Activated CD4-positive, alpha-beta T cell treated with anti-CD3 and anti-CD28 coated beads, Interleukin-2, amount 50 U/mL, for 4 hours (primary cell): ENCODE results near the gene SLC12A8.
A peak's percentile ranks its signal among the peaks of the same experiment; 100 is the strongest.

Source experiments
- DNase-seq, 2 experiments: peaks; one replicate each; pipeline ENCODE4 v3.0.0-alpha.2; 2020

Gene SLC12A8

GRCh38 chr3:125151442-125151817, 61.1 kb downstream of the SLC12A8 start:
- DNase-seq: no peak

DNA sequence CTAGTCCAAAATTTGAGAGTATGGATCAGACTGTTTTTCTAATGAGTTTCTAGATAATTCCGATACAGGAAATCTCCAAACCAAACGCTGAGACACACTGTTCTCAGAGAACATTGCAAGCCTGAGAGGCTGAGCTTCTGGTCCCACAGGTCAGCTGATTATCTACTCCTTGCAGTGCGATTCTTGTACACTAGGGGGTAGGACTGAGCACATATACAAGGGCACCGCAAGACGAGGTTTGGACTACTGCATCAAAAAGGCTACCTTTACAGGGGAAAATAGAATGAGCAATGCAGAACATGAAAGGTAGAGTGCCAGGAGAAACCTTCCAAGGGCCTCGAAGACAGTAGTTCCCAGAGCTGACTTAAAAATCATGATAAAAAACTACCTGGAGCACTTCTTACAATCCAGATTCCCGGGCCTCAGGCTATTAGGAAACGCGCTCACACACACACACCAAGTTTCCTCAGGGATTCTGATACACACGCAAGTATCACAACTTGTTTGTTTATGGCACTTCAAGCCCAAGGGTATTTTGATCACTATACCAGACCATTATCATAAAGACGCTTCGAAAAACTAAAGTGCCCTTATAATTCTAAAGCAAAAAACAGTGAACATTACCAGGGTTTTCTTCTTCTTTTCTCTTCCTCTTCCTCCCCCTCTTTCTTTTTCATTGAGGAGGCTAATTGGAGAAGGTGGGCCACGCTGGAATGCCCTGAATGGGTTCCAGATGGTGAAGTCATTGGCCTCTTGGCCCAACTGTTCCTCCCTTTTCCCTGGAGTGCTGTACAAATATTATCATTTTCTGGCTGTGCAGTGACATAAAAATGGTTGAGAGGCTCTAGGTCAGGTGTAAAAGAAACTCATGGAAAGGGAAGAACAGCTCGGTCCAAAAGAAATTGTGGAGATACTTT, 61.8 kb downstream of the SLC12A8 start:
- peak; percentile 39 to 44 for DNase-seq

GRCh38 chr3:125149462-125149861, 63.1 kb downstream of the SLC12A8 start:
- no peak for DNase-seq

DNA sequence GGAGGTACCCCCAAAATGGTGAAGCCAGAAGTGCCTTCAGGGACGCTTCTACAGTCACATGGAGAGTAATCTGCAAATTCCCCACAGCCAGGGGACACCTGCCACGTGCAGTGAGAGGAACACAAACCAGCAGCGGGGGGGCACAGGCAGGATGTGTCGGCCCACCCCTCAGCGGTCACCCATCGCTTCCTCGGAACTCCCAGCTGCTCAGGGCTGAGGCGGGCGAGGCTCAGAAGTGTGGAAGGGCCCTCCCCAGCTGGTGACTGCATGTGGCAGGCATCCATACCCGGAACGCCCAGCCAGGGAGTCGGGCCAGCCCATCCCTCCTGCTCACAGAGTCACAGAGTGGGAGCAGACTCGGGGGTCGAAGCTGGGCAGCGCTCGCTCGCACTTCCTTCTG, 63.7 kb downstream of the SLC12A8 start:
- DNase-seq: no peak

DNA sequence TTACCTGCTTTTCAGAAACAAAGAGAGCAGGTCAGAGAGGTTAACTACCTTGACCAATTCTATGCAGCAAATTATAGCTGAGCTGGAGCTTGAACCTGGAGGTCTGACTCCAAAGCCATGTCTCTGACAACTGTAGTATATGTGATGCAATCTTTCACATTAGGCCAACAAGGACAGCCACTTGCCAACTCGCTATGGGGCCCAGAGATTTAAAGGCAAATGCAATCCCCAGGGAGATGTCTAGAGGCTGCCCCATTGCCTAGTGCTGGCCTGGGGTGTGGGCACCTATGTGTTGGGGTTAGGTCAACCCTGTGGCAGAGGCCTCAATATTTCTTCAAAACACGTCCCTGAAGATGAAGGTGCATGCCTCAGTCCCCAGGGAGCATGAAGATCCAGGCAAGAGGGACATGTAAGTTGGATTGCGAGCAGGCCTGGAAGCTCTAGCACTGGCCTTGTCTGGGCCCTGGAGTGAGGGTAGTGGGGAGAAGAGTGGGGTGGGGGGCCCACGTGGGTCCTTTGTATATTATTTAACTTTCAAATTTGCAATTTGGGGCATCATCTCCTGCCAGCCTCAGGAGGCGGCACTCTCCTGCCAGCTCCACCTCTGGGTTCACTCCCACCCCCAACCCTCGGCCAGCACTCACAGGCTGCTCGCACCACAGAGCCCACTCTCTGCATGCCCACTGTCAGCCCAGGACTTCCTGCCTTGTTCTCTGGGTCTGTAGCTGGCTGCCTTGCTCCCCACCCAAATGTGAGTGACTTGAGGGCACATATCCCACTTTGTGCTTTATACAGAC, 64.3 kb downstream of the SLC12A8 start:
- no peak for DNase-seq

- DNase-seq: no peak
Observed at GRCh38 chr3:125147491-125147820, 65.1 kb downstream of the SLC12A8 start.

DNA sequence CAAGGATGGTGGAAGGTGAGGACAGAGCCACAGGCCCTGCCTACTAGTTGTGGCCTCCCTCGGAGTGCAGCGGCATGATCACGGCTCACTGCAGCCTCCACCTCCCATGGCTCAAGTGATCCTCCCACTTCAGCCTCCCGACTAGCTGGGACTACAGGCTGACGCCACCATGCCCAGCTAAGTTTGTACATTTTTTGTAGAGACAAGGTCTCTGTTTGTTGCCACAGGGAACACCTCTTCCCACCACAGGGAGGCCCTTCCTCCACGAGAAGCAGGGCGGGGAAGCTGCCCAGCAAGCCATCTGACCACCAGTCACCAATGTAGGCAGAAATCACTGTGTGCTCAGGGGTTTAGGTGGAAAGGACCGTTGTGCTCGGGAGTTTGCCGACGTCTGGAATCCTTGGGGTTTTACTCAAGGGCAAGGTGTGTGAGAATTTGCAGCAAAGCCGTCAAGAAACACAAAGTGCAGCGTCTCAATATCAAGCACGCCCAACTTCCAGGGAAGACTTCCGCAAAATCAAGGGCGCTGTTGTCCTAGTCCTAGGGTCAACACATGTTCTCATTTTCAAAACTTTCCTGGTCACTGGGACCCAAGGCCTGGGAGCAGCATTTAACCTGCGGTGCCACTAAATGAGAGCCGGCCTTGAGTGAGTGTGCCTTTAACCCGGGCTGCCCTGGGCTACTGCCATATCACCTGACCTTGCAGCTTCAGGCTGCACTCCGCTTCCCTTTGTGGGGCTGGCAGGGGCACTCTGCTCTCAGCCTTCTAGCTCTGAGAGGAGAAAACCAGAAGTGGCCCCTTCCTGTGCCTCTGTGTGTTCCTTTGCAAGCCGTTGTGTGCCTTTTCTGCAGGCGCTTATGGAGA, 65.7 kb downstream of the SLC12A8 start:
- no peak for DNase-seq

GRCh38 chr3:125145751-125146475, 66.6 kb downstream of the SLC12A8 start:
- no peak for DNase-seq

- no peak for DNase-seq
Observed at GRCh38 chr3:125144653-125145314, 67.8 kb downstream of the SLC12A8 start.

- no peak for DNase-seq
Observed at GRCh38 chr3:125143982-125144652, 68.4 kb downstream of the SLC12A8 start.

DNA sequence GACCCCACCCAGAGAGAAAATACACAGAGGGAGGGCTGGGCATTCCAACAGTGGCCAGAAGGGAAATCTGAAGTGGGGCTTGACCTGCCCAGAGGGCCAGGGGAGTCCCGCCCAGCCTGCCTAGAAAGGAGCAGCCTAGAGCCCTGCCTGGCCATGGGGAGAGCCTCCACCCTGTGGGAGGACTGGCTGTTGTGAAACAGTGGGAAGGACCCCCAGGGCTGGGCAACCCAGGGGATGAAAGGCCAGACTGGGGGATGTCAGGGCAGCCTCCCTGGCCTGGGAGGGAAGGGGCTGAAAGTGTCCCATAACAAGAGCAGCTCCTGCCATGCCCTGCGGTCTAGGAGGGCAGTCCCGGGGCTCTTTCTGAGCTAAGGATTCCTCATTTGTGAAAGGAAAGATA, 69.0 kb downstream of the SLC12A8 start:
- no peak for DNase-seq

DNA sequence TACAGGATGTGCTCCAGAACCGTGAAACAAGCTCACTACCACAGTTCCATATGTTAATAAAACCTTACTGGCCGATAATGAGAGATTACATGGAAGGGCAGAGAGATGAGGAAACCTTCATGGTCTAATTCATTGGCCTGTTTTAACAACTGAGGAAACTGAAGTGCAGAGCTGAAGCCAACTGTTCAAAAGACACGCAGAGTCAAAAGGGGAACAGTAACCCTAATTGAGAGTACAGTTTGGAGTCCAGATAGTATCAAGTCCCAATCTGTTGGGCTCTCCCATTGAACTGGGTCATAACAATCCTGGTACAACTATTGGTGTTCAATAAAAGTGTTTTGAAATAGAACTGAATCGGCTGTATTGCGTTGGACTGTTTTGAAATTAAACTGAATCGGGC, 69.6 kb downstream of the SLC12A8 start:
- no peak for DNase-seq

DNA sequence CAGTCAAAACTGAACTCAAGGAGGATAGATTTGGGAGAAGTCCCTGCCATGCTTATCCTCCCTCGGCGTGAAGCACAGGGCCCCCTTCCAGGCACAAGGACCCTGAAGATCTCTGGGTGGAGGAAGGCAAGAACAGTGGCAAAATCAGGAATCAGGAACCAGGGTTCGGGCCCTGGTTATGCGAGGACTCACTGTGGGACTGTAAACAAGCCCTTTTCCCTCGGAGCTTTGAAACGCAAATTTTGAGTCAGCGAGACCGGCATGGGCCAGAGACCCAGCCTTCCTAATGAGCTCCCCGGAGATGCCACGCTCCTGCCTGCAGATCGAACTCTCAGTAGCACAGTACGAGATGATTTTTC, 70.1 kb downstream of the SLC12A8 start:
- DNase-seq: no peak

DNA sequence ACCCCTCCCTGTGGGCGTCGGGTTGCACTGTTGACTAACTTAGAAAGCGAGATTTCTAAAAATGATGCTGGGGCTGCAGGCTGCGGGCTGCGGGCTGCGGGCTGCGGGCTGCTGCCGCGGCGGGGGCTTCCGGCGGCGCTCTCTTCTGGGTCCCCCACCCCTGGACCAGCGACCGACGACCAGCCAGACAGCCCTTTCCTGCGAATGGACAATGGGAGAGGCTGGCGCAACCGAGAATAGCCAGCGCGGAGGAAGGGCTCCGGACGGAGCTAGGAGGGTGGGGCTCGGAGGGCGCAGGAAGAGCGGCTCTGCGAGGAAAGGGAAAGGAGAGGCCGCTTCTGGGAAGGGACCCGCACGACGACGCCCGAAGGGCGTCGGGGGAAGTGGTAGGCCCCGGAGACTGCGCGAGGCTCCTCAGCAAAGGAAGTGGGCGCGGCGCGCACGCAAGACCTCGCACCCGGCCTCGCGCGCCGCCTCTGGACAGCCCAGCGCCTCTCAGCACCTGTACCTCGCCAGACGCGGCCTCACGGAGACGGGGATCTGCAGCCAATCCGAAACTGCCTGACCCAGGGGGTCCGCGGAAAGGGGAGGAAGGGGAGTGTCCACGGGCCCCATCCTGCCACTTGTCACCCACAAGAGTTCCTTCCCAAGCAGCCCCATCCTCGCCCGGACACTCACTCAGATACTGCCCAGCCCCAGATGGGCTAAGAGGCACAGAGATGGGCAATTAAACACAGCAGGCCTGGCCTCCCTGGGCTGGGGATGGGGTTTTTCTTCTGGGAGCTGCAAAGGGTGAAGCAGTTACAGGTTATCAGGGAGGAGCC, 70.7 kb downstream of the SLC12A8 start:
- peak; percentile 46 to 48 for DNase-seq

DNA sequence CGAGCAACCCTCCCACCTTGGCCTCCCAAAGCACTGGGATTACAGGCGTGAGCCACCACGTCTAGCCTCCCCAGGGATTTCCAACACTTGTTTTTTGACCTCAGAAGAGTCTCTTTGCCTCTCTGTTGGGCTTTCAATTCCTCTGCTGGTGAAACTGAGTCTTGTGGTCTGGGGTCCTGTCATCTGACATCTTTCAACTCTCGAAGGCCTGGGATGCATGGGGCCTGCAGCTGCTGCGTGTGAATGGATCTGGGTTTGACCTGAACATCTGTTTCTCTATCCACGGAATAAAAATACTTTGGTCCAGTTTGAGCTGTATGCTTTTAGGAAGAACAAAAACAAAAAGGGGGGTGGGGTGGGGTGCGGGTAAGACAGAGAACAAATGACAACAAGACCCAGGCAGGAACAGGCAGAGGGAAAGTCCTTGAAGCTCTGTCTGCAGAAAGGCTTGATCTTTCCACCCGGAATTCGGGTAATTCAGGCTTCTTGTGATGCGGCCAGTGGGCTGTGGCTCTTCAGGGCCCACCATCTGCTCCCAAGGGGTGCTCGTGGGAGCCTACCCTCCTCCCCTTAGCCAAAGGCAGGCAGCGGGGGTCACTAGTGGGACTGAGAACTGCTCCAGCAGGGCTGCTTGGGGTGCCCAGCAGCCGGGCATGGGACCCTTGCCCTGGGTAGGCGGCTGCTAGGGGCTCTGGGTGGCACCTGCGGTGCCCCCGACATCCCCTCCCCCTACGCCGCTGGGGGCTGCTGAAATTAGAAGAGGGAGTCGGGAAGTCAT, 71.5 kb downstream of the SLC12A8 start:
- no peak for DNase-seq

DNA sequence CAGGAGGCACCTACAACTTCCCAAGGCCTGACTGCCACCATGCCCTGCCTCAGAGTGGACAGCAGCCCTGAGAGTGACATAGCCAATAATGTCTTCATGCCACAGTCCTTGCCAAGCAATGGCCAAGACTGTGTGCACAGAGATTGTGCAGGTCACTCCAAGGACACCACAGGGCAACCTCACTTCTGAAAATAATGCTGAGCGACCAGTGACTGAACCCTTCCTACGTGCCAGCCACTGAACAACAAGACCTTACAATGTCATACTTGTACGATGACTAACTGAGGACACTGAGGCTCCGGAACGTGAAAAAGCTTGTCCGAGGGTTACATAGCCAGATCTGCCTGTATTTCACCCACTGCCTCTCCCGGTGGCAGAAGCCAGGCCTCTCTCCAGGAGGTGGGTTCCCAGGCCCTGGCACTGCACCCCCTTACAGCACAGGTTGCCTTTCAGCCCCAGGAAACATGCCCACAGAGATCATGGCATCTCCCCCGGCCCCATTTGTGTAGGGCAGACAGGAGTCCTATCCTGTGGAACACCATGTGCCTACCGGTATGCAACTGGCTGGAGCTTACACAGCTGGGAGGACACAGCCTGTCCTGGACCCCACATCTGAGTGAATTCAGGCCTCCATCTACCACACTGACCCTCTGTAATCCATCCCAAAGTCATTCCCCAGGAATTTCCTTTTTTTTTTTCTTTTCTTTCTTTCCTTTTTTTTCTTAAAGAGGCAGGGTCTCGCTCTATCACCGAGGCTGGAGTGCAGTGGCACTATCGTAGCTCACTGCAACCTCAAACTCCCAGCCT, 72.3 kb downstream of the SLC12A8 start:
- no peak for DNase-seq

DNA sequence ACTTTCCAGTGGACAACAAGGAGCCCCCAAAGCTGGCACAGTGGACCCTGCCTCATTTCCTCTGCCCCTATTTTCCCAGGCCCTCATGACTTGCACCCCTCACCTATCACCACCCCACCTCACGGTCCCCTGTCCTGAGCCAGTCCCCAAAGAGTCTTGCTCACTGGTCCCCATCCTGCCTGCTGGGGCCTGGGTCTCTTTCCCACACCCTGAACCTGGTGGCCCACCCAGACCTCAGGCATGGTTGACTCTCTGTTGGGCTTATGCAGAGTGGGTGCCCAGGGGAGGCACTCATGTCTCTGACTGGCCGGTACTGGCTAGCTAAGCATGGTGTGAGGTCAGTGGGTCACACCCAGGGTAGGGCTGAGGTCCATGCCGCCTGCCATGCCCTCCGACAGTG, 73.2 kb downstream of the SLC12A8 start:
- no peak for DNase-seq

DNA sequence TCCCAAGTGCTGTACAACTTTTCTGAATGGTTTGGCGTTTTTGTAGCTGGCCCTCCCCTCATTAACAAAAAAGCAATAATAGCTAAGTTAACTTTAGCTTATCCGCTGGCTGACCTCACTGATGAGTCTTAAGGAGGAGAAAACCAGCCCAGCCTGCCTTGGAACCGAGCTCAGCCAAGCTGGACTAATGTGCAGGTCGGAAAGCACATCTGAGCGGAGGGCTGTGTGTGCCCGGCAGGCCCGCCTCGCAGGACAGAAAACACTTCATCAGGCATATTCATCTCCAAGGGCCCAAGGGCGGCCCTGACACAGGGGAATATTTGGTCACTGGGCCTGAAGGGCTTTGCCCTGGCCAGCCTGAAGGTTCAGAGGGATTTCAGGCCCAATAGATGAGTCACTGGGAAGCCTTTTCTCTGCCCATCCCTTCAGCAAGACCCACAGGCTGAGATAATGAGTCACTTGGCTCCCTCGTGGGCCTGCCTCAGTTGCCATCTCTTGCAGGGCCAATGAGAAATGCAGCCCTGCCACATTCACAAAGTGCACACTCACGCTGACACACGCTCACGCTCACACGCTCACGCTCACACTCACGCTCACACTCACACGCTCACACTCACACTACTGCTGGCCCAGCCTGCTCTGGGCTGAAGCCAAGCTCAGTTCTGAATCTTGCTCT, 75.1 kb downstream of the SLC12A8 start:
- DNase-seq: no peak
